ENCODE results near the gene PCBP3.

PCBP3 gene

GRCh38 chr21:45900034-45900868 is 256.7 kb downstream of the PCBP3 start:
- no peak for DNase-seq

- DNase-seq = no peak
Observed at GRCh38 chr21:45901061-45901690, 257.7 kb downstream of the PCBP3 start.

- no peak for DNase-seq
Observed at GRCh38 chr21:45902292-45902995, 258.9 kb downstream of the PCBP3 start.

GRCh38 chr21:45905196-45905595 is 261.7 kb downstream of the PCBP3 start:
- DNase-seq = no peak

- no peak for DNase-seq
Observed at GRCh38 chr21:45906196-45906805, 262.8 kb downstream of the PCBP3 start.

- no peak for DNase-seq
Observed at GRCh38 chr21:45906859-45907258, 263.3 kb downstream of the PCBP3 start.

GRCh38 chr21:45908536-45909237 is 265.2 kb downstream of the PCBP3 start:
- no peak for DNase-seq

- no peak for DNase-seq
Observed at GRCh38 chr21:45909238-45909988, 265.9 kb downstream of the PCBP3 start.

- DNase-seq = no peak
Observed at GRCh38 chr21:45910155-45910547, 266.6 kb downstream of the PCBP3 start.

- no peak for DNase-seq
Observed at GRCh38 chr21:45910548-45911221, 267.2 kb downstream of the PCBP3 start.

GRCh38 chr21:45911806-45912325 is 268.3 kb downstream of the PCBP3 start:
- DNase-seq = no peak

- no peak for DNase-seq
Observed at GRCh38 chr21:45912611-45913417, 269.3 kb downstream of the PCBP3 start.

- DNase-seq = no peak
Observed at GRCh38 chr21:45913418-45913765, 269.9 kb downstream of the PCBP3 start.

GRCh38 chr21:45913886-45914285 is 270.4 kb downstream of the PCBP3 start:
- no peak for DNase-seq

- no peak for DNase-seq
Observed at GRCh38 chr21:45914321-45914845, 270.9 kb downstream of the PCBP3 start.

GRCh38 chr21:45916011-45916840 is 272.7 kb downstream of the PCBP3 start:
- DNase-seq = no peak

- DNase-seq = no peak
Observed at GRCh38 chr21:45917241-45917640, 273.7 kb downstream of the PCBP3 start.

- DNase-seq = no peak
Observed at GRCh38 chr21:45918011-45918410, 274.5 kb downstream of the PCBP3 start.

GRCh38 chr21:45918835-45919447 is 275.4 kb downstream of the PCBP3 start:
- no peak for DNase-seq
